GM23338 (cell line): ENCODE measurements around the gene RMND5A. TPM values are rescaled to one million over a fixed set of nuclear protein-coding genes. Genes with fewer than 3 reads are reported as not detected.

Experiments used
- ATAC-seq: fragments of 200-7000 bp; cut with Tn5 transposase; 3 replicates; pipeline ENCODE4 v1.9.1; 2020
- DNase-seq: peaks from one replicate; pipeline ENCODE4 v3.0.0-alpha.2; 2015; ENCODE audit warnings: low spot score
- H2AFZ ChIP-seq: fragments of 200-600 bp; sonication (generic); 2 replicates; pipeline ENCODE4 v1.8.0; 2016; ENCODE audit warnings: antibody characterized with exemption, mild to moderate bottlenecking, moderate library complexity
- H3F3A ChIP-seq: fragments of 200-600 bp; sonication (generic); replicated peaks from 2 replicates; pipeline ENCODE4 v1.8.0; 2017; ENCODE audit warnings: antibody characterized with exemption, mixed run types, low read depth
- H3K27ac ChIP-seq: fragments of 200-600 bp; sonication (generic); 2 replicates; pipeline ENCODE4 v1.6.1; 2016; ENCODE audit warnings: low read depth
- H3K27me3 ChIP-seq: fragments of 200-600 bp; sonication (generic); 2 replicates; pipeline ENCODE4 v1.8.0; 2016; ENCODE audit warnings: mild to moderate bottlenecking, mixed run types, moderate library complexity; ENCODE audit not compliant: insufficient read depth
- H3K36me3 ChIP-seq: fragments of 200-600 bp; sonication (generic); 2 replicates; pipeline ENCODE4 v1.8.0; 2016; ENCODE audit warnings: mild to moderate bottlenecking; ENCODE audit not compliant: insufficient read depth
- H3K4me1 ChIP-seq: fragments of 200-600 bp; sonication (generic); 2 replicates; pipeline ENCODE4 v1.8.0; 2016; ENCODE audit warnings: mild to moderate bottlenecking, moderate library complexity; ENCODE audit not compliant: insufficient read depth
- H3K4me2 ChIP-seq: fragments of 200-600 bp; sonication (generic); 2 replicates; pipeline ENCODE4 v1.7.1; 2017; ENCODE audit warnings: mixed run types
- H3K4me3 ChIP-seq: fragments of 200-600 bp; sonication (generic); 2 replicates; pipeline ENCODE4 v1.6.1; 2016; ENCODE audit warnings: mixed run types
- H3K79me2 ChIP-seq: fragments of 200-600 bp; sonication (generic); replicated peaks from 2 replicates; pipeline ENCODE4 v1.8.0; 2017; ENCODE audit warnings: mild to moderate bottlenecking; ENCODE audit not compliant: insufficient read depth
- H3K9me2 ChIP-seq: fragments of 200-600 bp; sonication (generic); 2 replicates; pipeline ENCODE4 v1.8.0; 2017; ENCODE audit not compliant: insufficient read depth
- H4K20me1 ChIP-seq: fragments of 200-600 bp; sonication (generic); replicated peaks from 2 replicates; pipeline ENCODE4 v1.8.0; 2017; ENCODE audit warnings: mild to moderate bottlenecking; ENCODE audit not compliant: insufficient read depth
- H3K27ac Mint-ChIP-seq: 2 replicates; pipeline ENCODE4 v1.8.0; 2020; ENCODE audit warnings: inconsistent platforms, mild to moderate bottlenecking, moderate library complexity, mixed read lengths
- H3K27me3 Mint-ChIP-seq: 3 replicates; pipeline ENCODE4 v1.8.0; 2022; ENCODE audit warnings: low read depth, mild to moderate bottlenecking, moderate library complexity, mixed read lengths, inconsistent platforms; ENCODE audit not compliant: insufficient read depth, poor library complexity
- H3K36me3 Mint-ChIP-seq: 3 replicates; pipeline ENCODE4 v1.8.0; 2021; ENCODE audit warnings: low read depth, mild to moderate bottlenecking, inconsistent platforms, moderate library complexity, mixed read lengths
- H3K4me1 Mint-ChIP-seq: 3 replicates; pipeline ENCODE4 v1.8.0; 2020; ENCODE audit warnings: mild to moderate bottlenecking, inconsistent platforms, mixed read lengths
- H3K4me3 Mint-ChIP-seq: 3 replicates; pipeline ENCODE4 v1.8.0; 2021; ENCODE audit warnings: moderate library complexity, mild to moderate bottlenecking, inconsistent platforms, mixed read lengths
- H3K9me3 Mint-ChIP-seq: 3 replicates; pipeline ENCODE4 v1.8.0; 2020; ENCODE audit warnings: moderate library complexity, mild to moderate bottlenecking, inconsistent platforms, mixed read lengths
- CTCF ChIP-seq, 2 experiments: fragments of 200-600 bp in 1 of 2; sonication (generic) in 1 of 2; conservative IDR thresholded peaks; 2 replicates each; pipeline versions ENCODE4 v1.5.1 to v1.6.1; 2016 to 2017; ENCODE audit warnings: antibody characterized with exemption in 2 of 2, low read depth in 2 of 2, mild to moderate bottlenecking in 2 of 2, moderate library complexity in 1 of 2
- ETS1 ChIP-seq: IDR thresholded peaks from 2 replicates; pipeline ENCODE4 v1.6.1; 2016; ENCODE audit warnings: antibody characterized with exemption
- EZH2 ChIP-seq: fragments of 200-600 bp; sonication (generic); IDR thresholded peaks from one replicate; pipeline ENCODE4 v1.8.0; 2017; ENCODE audit warnings: antibody characterized with exemption, mild to moderate bottlenecking, low read depth; ENCODE audit not compliant: unreplicated experiment
- EZH2phosphoT487 ChIP-seq: fragments of 200-600 bp; sonication (generic); IDR thresholded peaks from one replicate; pipeline ENCODE4 v1.8.1; 2018; ENCODE audit warnings: antibody characterized with exemption; ENCODE audit not compliant: unreplicated experiment
- POLR2AphosphoS5 ChIP-seq: IDR thresholded peaks from 2 replicates; pipeline ENCODE4 v1.6.1; 2016; ENCODE audit warnings: antibody characterized with exemption, low read depth
- STAT1 ChIP-seq: IDR thresholded peaks from one replicate; pipeline ENCODE4 v1.6.1; 2016; ENCODE audit warnings: antibody characterized with exemption; ENCODE audit not compliant: unreplicated experiment
- ZNF114 ChIP-seq: fragments of 250-450 bp; sonication (Bioruptor Pico); IDR thresholded peaks from 2 replicates; pipeline ENCODE4 v1.5.0; 2020; ENCODE audit warnings: mild to moderate bottlenecking, moderate library complexity
- ZNF462 ChIP-seq: fragments of 250-450 bp; sonication (Bioruptor Pico); IDR thresholded peaks from 2 replicates; pipeline ENCODE4 v1.5.0; 2020; ENCODE audit warnings: mild to moderate bottlenecking, moderate library complexity
- polyA plus RNA-seq: library from polyadenylated mRNA; unstranded; fragments of >200 nt; fragmentation: Nextera tagmentation; extraction: Ambion mirVana; gene quantifications from 2 replicates; pipeline ENCODE4 v1.2.1, GENCODE V29; 2016
- total RNA-seq: library from RNA; depleted of rRNA; stranded (reverse); fragments of >200 nt; shearing (Covaris generic); gene quantifications from 2 replicates; pipeline ENCODE4 v1.2.3, GENCODE V29; 2014

RMND5A gene
- total and polyA plus RNA-seq, 2 experiments from 2014 or later, result 24.0 to 87.9 TPM

GRCh38 chr2:86778957-86779356 lies 58.9 kb downstream of the RMND5A start:
- no peak overlapping the region for H3K4me2 ChIP-seq
- H3K79me2 ChIP-seq, result no peaks in the 10 kb centered on the region
- no peaks in the 10 kb centered on the region for H3F3A ChIP-seq
- Mint-ChIP-seq H3K36me3 (peaks cover 4% of the 10 kb centered on the region; the same call in 2 of the 3 replicates), H3K4me3 (no peak overlapping the region), H3K27me3 (no peaks in the 10 kb centered on the region), H3K9me3 (no peaks in the 10 kb centered on the region), H3K27ac (no peak overlapping the region), H3K4me1 (peaks cover 8% of the 10 kb centered on the region; the same call in 2 of the 3 replicates)
- TF ChIP-seq EZH2 (no peak), ZNF114 (CRISPR knock-in tag) (no peak), POLR2AphosphoS5 (no peak), ETS1 (no peak)
- no peaks in the 10 kb centered on the region for H3K4me1 ChIP-seq
- no peak overlapping the region for H3K27ac ChIP-seq
- H4K20me1 ChIP-seq, result no peaks in the 10 kb centered on the region
- 0 out of 2 replicates have a peak, but pooled peaks cover 7% of the 10 kb centered on the region for H3K36me3 ChIP-seq
- no peak overlapping the region for H3K4me3 ChIP-seq
- no peaks in the 10 kb centered on the region for H3K9me2 ChIP-seq
- H3K27me3 ChIP-seq, result no peaks in the 10 kb centered on the region
- DNase-seq (no peak), ATAC-seq (peak; percentile 23; the same call in 2 of the 3 replicates)
- no peak overlapping the region for H2AFZ ChIP-seq

GRCh38 chr2:86779971-86780370 lies 59.9 kb downstream of the RMND5A start:
- H3K4me2 ChIP-seq, result no peak overlapping the region
- no peaks in the 10 kb centered on the region for H3K36me3 ChIP-seq
- H3F3A ChIP-seq, result no peaks in the 10 kb centered on the region
- Mint-ChIP-seq H3K36me3 (no peaks in the 10 kb centered on the region; the same call in 2 of the 3 replicates), H3K4me1 (no peaks in the 10 kb centered on the region), H3K4me3 (no peak overlapping the region), H3K27me3 (no peaks in the 10 kb centered on the region), H3K9me3 (no peaks in the 10 kb centered on the region), H3K27ac (no peak overlapping the region)
- H2AFZ ChIP-seq, result no peak overlapping the region
- ATAC-seq, result no peak
- H3K4me1 ChIP-seq, result no peaks in the 10 kb centered on the region
- no peaks in the 10 kb centered on the region for H4K20me1 ChIP-seq
- H3K79me2 ChIP-seq, result no peaks in the 10 kb centered on the region
- no peak overlapping the region for H3K27ac ChIP-seq
- H3K27me3 ChIP-seq, result no peaks in the 10 kb centered on the region
- H3K4me3 ChIP-seq, result no peak overlapping the region
- no peak for TF ChIP-seq EZH2phosphoT487
- no peak for TF ChIP-seq CTCF (conservative IDR thresholded peaks at IDR 0.05; ENCODE audit: low read depth in 2 of 2)
- no peak for TF ChIP-seq STAT1
- no peak for TF ChIP-seq ZNF462 (CRISPR knock-in tag)
- H3K9me2 ChIP-seq, result no peaks in the 10 kb centered on the region
- no peak for DNase-seq
